ENCODE results near the gene PHOSPHO1. TPM values are rescaled to one million over a fixed set of nuclear protein-coding genes. Genes with fewer than 3 reads are reported as not detected.

PHOSPHO1 gene
- total RNA-seq, 4 donors from 2014 or later = 0.13 to 0.92 (median 0.39) TPM; not detected in 1

GRCh38 chr17:49193513-49194296, 36.9 kb downstream of the PHOSPHO1 start:
- TF ChIP-seq POLR2A (IDR thresholded peaks at IDR 0.05) = no peak
- no peak for TF ChIP-seq EP300 (IDR thresholded peaks at IDR 0.05)
- TF ChIP-seq POLR2AphosphoS5 (IDR thresholded peaks at IDR 0.05) = no peak
- no peak for TF ChIP-seq CTCF (IDR thresholded peaks at IDR 0.05)
- peak overlapping the region; percentile 65 to 95 for H3K4me3 ChIP-seq
- no peaks in the 10 kb centered on the region for H3K27me3 ChIP-seq
- H3K9me3 ChIP-seq = no peaks in the 10 kb centered on the region
- H3K36me3 ChIP-seq = no peaks in the 10 kb centered on the region
- ATAC-seq = no peak
- H3K4me1 ChIP-seq = peaks cover 0 to 22% (median 0%) of the 10 kb centered on the region in 3 donors
- H3K27ac ChIP-seq = peak overlapping the region; percentile 73 to 97 (median 95)
- 4 to 5% methylated on average over 15 to 18 of the region's 21 CpGs for WGBS, 2 donors (ENCODE audit: low coverage in 1 of 2)

GRCh38 chr17:49191917-49192741, 38.5 kb downstream of the PHOSPHO1 start:
- H3K9me3 ChIP-seq = no peaks in the 10 kb centered on the region
- peaks cover 0 to 22% (median 0%) of the 10 kb centered on the region in 3 donors for H3K4me1 ChIP-seq
- TF ChIP-seq POLR2AphosphoS5 (IDR thresholded peaks at IDR 0.05) (peak; percentile 66), CTCF (IDR thresholded peaks at IDR 0.05) (peak in 3 of 4 experiments; percentile 18 to 58 (median 38)), EP300 (IDR thresholded peaks at IDR 0.05) (no peak), POLR2A (IDR thresholded peaks at IDR 0.05) (peak in 1 of 2 donors; percentile 49)
- WGBS, 2 donors (ENCODE audit: low coverage in 1 of 2) = 0% methylated on average over 18 of the region's 53 CpGs; no CpG with 5 or more reads in 1 of the 2 donors
- H3K4me3 ChIP-seq = peak overlapping the region; percentile 65 to 95
- peak; percentile 89 for ATAC-seq
- H3K36me3 ChIP-seq = no peaks in the 10 kb centered on the region
- no peaks in the 10 kb centered on the region for H3K27me3 ChIP-seq
- peak overlapping the region; percentile 94 to 97 (median 96) for H3K27ac ChIP-seq

- Histone ChIP-seq H3K27me3 (no peaks in the 10 kb centered on the region), H3K36me3 (no peaks in the 10 kb centered on the region), H3K4me1 (peaks cover 0 to 22% (median 0%) of the 10 kb centered on the region in 3 donors), H3K4me3 (peak overlapping the region; percentile 65 to 95), H3K9me3 (no peaks in the 10 kb centered on the region), H3K27ac (peak overlapping the region; percentile 94 to 97 (median 96))
- ATAC-seq = no peak
- 3 to 6% methylated on average over 7 to 8 of the region's 8 CpGs for WGBS, 2 donors (ENCODE audit: low coverage in 1 of 2)
- no peak for TF ChIP-seq EP300 (IDR thresholded peaks at IDR 0.05)
- no peak for TF ChIP-seq POLR2AphosphoS5 (IDR thresholded peaks at IDR 0.05)
- no peak for TF ChIP-seq POLR2A (IDR thresholded peaks at IDR 0.05)
- no peak for TF ChIP-seq CTCF (IDR thresholded peaks at IDR 0.05)
Observed at GRCh38 chr17:49191409-49191916, 39.1 kb downstream of the PHOSPHO1 start.

GRCh38 chr17:49190932-49191331, 39.7 kb downstream of the PHOSPHO1 start:
- H3K4me3 ChIP-seq = no peak overlapping the region
- H3K27me3 ChIP-seq = no peaks in the 10 kb centered on the region
- TF ChIP-seq POLR2A (IDR thresholded peaks at IDR 0.05) (no peak), EP300 (IDR thresholded peaks at IDR 0.05) (no peak), POLR2AphosphoS5 (IDR thresholded peaks at IDR 0.05) (no peak), CTCF (IDR thresholded peaks at IDR 0.05) (no peak)
- no peak for ATAC-seq
- WGBS, 2 donors (ENCODE audit: low coverage in 1 of 2) = 6 to 42% methylated on average over 2 to 4 of the region's 4 CpGs
- peaks cover 0 to 22% (median 0%) of the 10 kb centered on the region in 3 donors for H3K4me1 ChIP-seq
- H3K27ac ChIP-seq = no peak overlapping the region
- no peaks in the 10 kb centered on the region for H3K36me3 ChIP-seq
- no peaks in the 10 kb centered on the region for H3K9me3 ChIP-seq

All from gastroesophageal sphincter (tissue), 4 donors.